ENCODE results near the gene DGCR6L.
A peak's percentile ranks its signal among the peaks of the same experiment; 100 is the strongest.
"Not testable (repeated sequence)": the region's sequence is repeated elsewhere in the genome, so short reads cannot be mapped to it uniquely, and the experiment has no call there.

Gene DGCR6L

DNA sequence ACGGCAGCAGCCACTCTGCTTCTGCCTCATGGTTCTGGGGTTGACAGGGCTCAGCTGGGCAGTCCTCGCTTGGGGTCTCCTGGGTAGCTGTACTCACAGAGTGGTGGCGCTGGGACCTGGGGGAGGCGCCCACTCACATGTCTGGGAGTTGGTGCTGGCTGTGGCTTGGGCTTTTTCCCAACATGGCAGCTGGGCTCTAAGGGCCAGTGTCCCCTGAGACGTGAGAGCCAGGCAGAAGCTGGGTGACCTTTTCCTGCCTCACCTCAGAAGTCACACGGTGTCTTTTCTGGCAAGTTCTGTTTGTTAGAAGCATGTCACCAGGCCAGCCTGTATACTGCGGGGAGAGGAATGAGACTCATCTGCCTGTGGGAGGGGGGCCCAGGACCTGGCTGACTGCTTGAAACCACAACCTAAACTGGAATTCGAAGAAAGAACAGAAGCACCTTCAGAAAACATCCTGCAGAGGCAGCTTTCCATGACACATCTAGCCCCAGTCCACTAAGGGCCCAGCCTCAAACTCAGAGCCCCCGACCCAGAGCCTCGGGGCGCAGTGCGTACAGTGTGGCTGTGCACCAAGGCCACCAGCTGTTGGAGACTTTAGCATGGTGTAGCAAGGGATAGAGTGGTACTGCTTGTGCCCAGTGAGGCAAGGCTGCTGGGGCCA lies 14.5 kb downstream of the DGCR6L start:
- H3K9ac ChIP-seq (ENCODE audit: low read length); H3K36me3 ChIP-seq (ENCODE audit: control insufficient read depth, low read depth, low read length); H3K9me3 ChIP-seq (ENCODE audit: control insufficient read depth, low read depth, low read length); H3K4me3 ChIP-seq (ENCODE audit: low read length); H3K27ac ChIP-seq (ENCODE audit: low read length); H3K4me1 ChIP-seq (ENCODE audit: control insufficient read depth, low read depth, low read length): not testable (repeated sequence)
- peaks cover 21% of the 10 kb centered on the region for H3K27me3 ChIP-seq (ENCODE audit: control insufficient read depth, insufficient read depth, low read length)

DNA sequence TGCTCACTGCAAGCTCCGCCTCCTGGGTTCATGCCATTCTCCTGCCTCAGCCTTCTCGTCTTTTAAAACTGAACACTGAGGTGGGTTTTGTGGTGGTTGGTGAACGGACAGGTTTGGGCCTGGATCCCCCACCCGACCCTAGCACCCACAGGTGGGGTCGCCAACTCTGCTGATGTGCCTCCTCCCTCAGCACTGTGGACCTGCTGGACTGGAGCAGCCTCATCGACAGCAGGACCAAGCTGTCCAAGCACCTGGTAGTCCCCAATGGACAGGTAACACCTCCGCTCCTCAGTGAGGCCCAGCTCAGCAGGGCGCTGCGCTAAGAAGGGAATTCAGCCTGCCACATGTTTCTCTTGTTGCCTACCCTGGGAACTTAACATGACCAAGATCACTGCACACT lies 15.2 kb downstream of the DGCR6L start:
- H3K9ac ChIP-seq (ENCODE audit: low read length): no peak overlapping the region
- H3K4me3 ChIP-seq (ENCODE audit: low read length): no peak overlapping the region
- H3K9me3 ChIP-seq (ENCODE audit: control insufficient read depth, low read depth, low read length): no peaks in the 10 kb centered on the region
- no peaks in the 10 kb centered on the region for H3K36me3 ChIP-seq (ENCODE audit: control insufficient read depth, low read depth, low read length)
- no peaks in the 10 kb centered on the region for H3K4me1 ChIP-seq (ENCODE audit: control insufficient read depth, low read depth, low read length)
- peaks cover 27% of the 10 kb centered on the region for H3K27me3 ChIP-seq (ENCODE audit: control insufficient read depth, insufficient read depth, low read length)
- H3K27ac ChIP-seq (ENCODE audit: low read length): no peak overlapping the region

DNA sequence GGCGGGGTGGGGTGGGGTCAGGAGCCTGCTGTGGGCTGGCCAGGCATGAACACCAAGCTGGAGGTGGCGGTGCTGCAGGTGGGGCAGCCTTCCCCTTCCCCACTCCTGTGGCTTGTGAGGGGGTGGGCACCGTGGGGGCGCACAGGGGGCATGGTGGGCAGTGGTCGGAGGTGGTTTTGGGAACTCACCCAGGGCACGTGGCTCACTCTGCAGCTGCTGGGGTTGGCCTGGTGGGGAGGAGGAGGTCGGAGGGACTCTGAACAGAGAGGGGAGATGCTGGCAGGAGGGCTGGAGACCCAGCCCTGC lies 16.7 kb downstream of the DGCR6L start:
- H3K27ac ChIP-seq (ENCODE audit: low read length); H3K9ac ChIP-seq (ENCODE audit: low read length); H3K4me3 ChIP-seq (ENCODE audit: low read length); H3K9me3 ChIP-seq (ENCODE audit: control insufficient read depth, low read depth, low read length); H3K4me1 ChIP-seq (ENCODE audit: control insufficient read depth, low read depth, low read length); H3K36me3 ChIP-seq (ENCODE audit: control insufficient read depth, low read depth, low read length): not testable (repeated sequence)
- H3K27me3 ChIP-seq (ENCODE audit: control insufficient read depth, insufficient read depth, low read length): peaks cover 34% of the 10 kb centered on the region

DNA sequence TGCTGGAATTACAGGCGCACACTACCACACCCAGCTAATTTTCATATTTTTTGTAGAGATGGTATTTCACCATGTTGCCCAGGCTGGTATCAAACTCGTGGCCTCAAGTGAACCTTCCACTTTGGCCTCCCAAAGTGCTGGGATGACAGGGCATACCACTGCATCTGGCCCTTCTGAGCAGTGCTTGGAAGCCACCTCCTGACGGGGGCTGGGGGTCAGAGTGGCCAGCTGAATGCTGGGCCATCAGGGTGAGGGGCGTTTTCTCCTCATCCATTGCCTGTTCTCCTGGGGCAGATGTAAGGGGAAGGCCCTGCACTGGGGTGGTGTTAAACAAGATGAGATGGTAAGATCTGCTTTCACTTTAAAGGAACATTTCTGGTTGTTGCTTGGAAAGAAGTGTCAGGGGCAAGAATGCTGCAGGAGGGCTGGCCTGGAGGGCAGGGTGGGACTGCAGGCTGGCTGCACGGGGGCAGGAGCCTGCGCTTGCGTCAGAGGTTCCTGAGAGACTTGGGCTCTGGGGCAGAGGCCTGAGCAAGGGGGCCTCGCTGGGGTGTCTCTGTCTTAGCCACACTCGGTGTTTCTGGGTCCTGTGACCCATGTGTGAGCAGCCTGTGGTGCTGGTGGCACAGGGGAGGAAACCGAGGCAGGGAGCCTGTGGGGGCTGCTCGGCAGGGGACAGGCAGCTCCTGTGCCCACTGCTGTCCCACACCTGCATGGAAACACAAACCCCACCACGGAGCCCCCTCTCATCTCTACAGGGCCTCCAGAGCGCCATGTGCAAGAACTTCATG lies 17.2 kb downstream of the DGCR6L start:
- Histone ChIP-seq H3K9me3 (ENCODE audit: control insufficient read depth, low read depth, low read length) (no peaks in the 10 kb centered on the region), H3K4me3 (ENCODE audit: low read length) (no peak overlapping the region), H3K27me3 (ENCODE audit: control insufficient read depth, insufficient read depth, low read length) (peaks cover 39% of the 10 kb centered on the region), H3K9ac (ENCODE audit: low read length) (no peak overlapping the region), H3K27ac (ENCODE audit: low read length) (no peak overlapping the region), H3K4me1 (ENCODE audit: control insufficient read depth, low read depth, low read length) (no peaks in the 10 kb centered on the region), H3K36me3 (ENCODE audit: control insufficient read depth, low read depth, low read length) (no peaks in the 10 kb centered on the region)

DNA sequence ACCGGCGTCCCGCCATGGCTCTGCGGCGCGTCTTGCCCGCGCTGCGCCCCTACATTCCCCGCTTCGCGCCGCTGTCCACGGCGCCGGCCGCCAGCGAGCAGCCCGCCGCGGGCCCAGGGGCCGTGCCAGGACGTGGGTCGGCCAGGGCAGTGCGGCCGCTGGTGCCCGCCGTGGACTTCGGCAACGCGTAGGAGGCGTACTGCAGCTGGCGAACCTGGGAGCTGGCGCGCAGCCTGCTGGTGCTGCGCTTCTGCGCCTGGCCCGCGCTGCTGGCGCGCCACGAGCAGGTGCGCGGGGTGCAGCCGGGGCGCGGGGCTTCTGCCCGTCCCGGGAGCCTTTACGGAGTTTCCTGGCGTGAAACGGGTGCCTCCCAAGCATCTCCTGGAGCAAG lies 20.1 kb downstream of the DGCR6L start:
- Histone ChIP-seq H3K36me3 (ENCODE audit: control insufficient read depth, low read depth, low read length) (no peaks in the 10 kb centered on the region), H3K4me1 (ENCODE audit: control insufficient read depth, low read depth, low read length) (no peaks in the 10 kb centered on the region), H3K4me3 (ENCODE audit: low read length) (peak overlapping the region; percentile 53), H3K9me3 (ENCODE audit: control insufficient read depth, low read depth, low read length) (no peaks in the 10 kb centered on the region), H3K27ac (ENCODE audit: low read length) (no peak overlapping the region), H3K27me3 (ENCODE audit: control insufficient read depth, insufficient read depth, low read length) (peaks cover 47% of the 10 kb centered on the region), H3K9ac (ENCODE audit: low read length) (no peak overlapping the region)

DNA sequence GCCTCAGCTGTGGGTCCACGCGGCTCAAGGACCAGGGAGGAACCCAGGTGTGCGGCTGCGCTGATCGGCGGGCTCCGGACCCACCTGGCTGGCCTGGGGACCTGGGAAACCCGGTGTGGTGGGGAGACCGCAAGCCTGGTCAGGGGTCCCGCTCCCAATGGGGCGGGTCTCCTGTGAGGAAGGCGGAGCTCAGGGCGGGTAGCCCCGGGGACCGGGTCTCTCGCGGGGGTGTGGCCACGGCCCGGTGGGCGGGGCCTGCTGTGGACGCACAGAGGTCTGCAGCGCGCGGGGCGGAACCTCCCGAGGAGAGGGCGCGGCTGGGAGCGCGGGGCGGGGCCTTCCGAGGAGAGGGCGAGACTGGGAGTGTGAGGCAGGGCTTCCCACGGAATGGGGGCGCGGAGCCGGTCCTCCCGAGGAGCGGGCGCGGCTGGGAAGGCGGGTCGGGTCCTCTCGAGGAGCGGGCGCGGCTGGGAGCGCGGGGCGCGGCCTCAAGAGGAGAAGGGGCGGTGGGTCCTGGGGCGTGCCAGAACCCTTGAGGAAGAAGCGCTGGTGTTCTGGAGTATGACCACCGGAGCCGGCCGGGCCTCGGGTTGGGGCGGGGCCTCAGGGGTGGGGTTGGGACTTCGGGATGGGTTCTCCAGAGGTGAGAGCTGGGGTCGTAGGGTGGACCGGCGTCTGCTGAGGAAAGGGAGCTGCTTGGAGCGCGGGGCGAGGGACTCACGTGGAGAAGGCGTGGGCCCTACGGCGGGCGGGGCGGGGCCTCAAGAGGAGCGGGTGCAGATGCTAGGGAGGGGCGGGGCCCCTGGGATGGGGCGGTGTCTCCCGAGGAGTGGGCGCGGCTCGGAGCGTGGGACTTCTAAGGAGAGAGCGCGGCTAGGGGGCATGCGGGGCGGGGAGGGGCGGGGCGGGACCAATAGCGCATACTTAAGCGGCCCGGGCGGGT lies 20.8 kb downstream of the DGCR6L start:
- H3K27ac ChIP-seq (ENCODE audit: low read length): no peak overlapping the region
- peaks cover 47% of the 10 kb centered on the region for H3K27me3 ChIP-seq (ENCODE audit: control insufficient read depth, insufficient read depth, low read length)
- H3K9me3 ChIP-seq (ENCODE audit: control insufficient read depth, low read depth, low read length): no peaks in the 10 kb centered on the region
- peak overlapping the region; percentile 32 for H3K9ac ChIP-seq (ENCODE audit: low read length)
- no peaks in the 10 kb centered on the region for H3K4me1 ChIP-seq (ENCODE audit: control insufficient read depth, low read depth, low read length)
- H3K4me3 ChIP-seq (ENCODE audit: low read length): peak overlapping the region; percentile 53
- no peaks in the 10 kb centered on the region for H3K36me3 ChIP-seq (ENCODE audit: control insufficient read depth, low read depth, low read length)

DNA sequence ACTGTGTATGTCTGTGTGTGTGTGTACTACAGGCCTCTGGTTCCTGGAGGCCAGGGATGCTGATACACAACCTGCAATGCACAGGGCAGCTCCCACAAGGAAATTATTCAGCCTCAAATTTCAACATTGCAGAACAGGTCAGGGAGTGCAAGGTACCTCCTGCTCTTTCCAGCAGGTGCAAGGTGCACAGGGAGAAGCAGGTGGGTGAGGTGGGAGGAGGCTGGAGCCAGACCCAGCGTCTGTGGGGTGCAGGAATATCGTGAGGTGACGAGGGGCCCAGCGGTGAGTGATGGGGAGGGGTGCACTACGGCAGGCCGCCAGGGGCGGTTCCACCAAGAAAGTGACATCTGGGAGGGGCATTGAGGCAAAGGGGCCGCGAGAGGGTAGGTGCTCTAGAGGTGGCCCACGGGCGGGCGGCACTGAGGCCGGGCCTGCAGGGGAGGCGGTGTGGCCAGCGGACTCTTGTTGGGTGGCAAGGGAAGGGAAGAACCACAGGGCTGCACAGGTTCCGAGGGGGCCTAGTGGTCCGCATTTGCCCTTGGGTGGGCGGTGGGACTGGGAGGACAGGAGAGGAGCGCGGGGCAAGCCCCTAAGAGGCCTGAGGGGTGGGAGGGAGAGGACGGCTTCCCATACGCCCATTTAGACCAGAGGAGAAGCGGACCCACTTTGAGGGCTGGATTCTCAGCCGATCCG lies 21.6 kb downstream of the DGCR6L start:
- H3K36me3 ChIP-seq (ENCODE audit: control insufficient read depth, low read depth, low read length): no peaks in the 10 kb centered on the region
- no peaks in the 10 kb centered on the region for H3K9me3 ChIP-seq (ENCODE audit: control insufficient read depth, low read depth, low read length)
- H3K9ac ChIP-seq (ENCODE audit: low read length): peak overlapping the region; percentile 32
- peaks cover 47% of the 10 kb centered on the region for H3K27me3 ChIP-seq (ENCODE audit: control insufficient read depth, insufficient read depth, low read length)
- H3K27ac ChIP-seq (ENCODE audit: low read length): no peak overlapping the region
- H3K4me3 ChIP-seq (ENCODE audit: low read length): peak overlapping the region; percentile 53
- H3K4me1 ChIP-seq (ENCODE audit: control insufficient read depth, low read depth, low read length): no peaks in the 10 kb centered on the region

DNA sequence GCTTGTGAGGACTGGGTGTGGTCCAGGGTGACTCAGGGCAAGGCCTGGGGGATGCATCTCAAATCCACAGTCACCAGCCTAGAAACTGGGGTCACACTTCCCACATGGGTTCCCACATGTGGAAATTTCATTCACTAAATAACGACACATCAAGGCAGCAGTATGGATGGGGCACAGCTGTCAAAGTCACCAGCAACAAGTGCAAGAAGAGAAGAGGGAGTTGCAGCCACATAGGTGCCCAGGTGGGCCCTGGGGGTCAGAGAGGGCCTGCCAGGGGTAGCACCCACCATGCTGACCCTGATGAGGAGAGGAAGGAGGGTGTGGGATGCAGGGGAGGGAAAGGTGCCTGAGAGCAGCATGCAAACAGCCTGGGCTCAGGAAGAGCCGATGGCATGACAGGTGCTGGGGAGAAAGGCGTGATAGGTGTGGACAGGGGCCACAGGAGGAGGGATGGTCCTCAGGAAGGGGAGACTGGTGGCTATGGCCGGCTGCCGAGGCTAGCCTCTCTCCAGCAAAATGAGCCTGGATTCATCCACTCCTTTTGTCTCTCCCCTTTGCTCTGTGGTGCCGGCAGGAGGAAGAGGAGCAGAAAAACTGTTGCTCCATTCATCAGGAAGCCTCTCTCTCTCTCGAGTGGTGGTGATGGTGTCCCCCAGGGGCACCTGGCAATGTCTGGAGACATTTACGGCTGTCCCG lies 22.3 kb downstream of the DGCR6L start:
- no peak overlapping the region for H3K27ac ChIP-seq (ENCODE audit: low read length)
- H3K9me3 ChIP-seq (ENCODE audit: control insufficient read depth, low read depth, low read length): no peaks in the 10 kb centered on the region
- H3K4me3 ChIP-seq (ENCODE audit: low read length): no peak overlapping the region
- no peaks in the 10 kb centered on the region for H3K4me1 ChIP-seq (ENCODE audit: control insufficient read depth, low read depth, low read length)
- peaks cover 46% of the 10 kb centered on the region for H3K27me3 ChIP-seq (ENCODE audit: control insufficient read depth, insufficient read depth, low read length)
- no peaks in the 10 kb centered on the region for H3K36me3 ChIP-seq (ENCODE audit: control insufficient read depth, low read depth, low read length)
- no peak overlapping the region for H3K9ac ChIP-seq (ENCODE audit: low read length)

DNA sequence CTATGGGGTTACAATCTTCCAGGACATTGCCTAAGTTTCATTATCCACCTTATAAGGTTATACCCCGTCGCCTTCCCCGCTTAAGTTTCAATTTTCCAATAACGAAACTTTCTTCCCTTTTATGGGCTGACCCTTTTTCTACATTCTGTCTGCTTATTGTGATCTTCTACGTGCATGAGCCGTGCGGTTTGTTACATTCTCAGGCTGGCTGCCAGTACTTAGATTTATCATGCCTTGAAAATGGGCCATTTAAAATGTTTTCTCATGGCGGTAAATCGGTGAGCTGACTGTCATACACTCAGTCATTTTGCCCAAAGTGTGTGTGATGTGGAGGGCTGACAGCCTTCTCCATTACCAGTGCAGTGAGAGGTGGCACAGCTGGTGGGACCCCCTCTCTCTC lies 23.3 kb downstream of the DGCR6L start:
- H3K4me1 ChIP-seq (ENCODE audit: control insufficient read depth, low read depth, low read length): no peaks in the 10 kb centered on the region
- H3K36me3 ChIP-seq (ENCODE audit: control insufficient read depth, low read depth, low read length): no peaks in the 10 kb centered on the region
- no peak overlapping the region for H3K9ac ChIP-seq (ENCODE audit: low read length)
- peaks cover 39% of the 10 kb centered on the region for H3K27me3 ChIP-seq (ENCODE audit: control insufficient read depth, insufficient read depth, low read length)
- no peak overlapping the region for H3K4me3 ChIP-seq (ENCODE audit: low read length)
- no peaks in the 10 kb centered on the region for H3K9me3 ChIP-seq (ENCODE audit: control insufficient read depth, low read depth, low read length)
- H3K27ac ChIP-seq (ENCODE audit: low read length): no peak overlapping the region

DNA sequence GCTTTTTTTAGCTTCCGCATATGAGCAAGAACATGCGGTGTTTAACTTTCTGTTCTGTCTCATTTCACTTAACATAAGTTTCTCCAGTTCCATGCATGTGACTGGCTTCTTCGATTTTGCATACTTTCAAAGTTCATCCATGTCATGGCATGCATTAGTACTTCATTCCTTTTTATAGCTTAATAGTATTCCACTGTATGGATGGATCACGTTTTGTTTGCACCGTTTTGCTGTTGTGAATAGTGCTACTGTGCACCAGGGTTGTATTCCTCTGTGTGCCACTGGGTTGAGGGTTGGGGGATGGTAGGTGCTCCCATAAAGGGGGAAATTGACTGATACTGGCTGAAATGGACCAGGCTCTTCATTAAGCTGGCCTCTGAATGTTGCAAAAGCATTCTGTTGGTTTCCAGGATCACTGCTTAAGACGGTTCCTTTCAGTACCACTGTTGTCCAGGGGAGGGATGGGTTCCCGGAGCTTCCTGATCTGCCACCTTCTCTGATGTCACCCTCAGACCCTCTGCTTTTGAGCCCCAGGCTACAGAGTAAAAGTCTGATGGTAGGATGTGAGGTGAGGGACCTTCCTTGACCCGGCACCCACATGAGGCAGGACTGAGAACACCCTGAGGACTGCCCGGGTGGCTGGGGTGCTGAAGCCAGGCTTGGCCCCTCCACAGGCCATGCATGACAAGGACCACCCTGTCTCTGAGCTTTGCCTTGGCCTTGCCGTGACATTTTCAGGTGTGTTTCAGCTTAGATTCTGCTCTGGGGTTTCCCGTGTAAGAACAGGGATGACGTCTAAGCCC lies 24.4 kb downstream of the DGCR6L start:
- no peak overlapping the region for H3K9ac ChIP-seq (ENCODE audit: low read length)
- no peaks in the 10 kb centered on the region for H3K36me3 ChIP-seq (ENCODE audit: control insufficient read depth, low read depth, low read length)
- H3K4me3 ChIP-seq (ENCODE audit: low read length): no peak overlapping the region
- H3K9me3 ChIP-seq (ENCODE audit: control insufficient read depth, low read depth, low read length): no peaks in the 10 kb centered on the region
- no peaks in the 10 kb centered on the region for H3K4me1 ChIP-seq (ENCODE audit: control insufficient read depth, low read depth, low read length)
- H3K27me3 ChIP-seq (ENCODE audit: control insufficient read depth, insufficient read depth, low read length): peaks cover 28% of the 10 kb centered on the region
- no peak overlapping the region for H3K27ac ChIP-seq (ENCODE audit: low read length)
